Tongue (tissue), 2 donors: ENCODE measurements around the gene KRT84. TPM values are rescaled to one million over a fixed set of nuclear protein-coding genes. Genes with fewer than 3 reads are reported as not detected.
A peak's percentile ranks its signal among the peaks of the same experiment; 100 is the strongest.
"Not testable (repeated sequence)": the region's sequence is repeated elsewhere in the genome, so short reads cannot be mapped to it uniquely, and the experiment has no call there.

Experiments used
- DNase-seq: peaks from one replicate; pipeline ENCODE4 v3.0.0-alpha.2; 2015
- total RNA-seq: library from RNA; depleted of rRNA; stranded (reverse); fragments of >200 nt; gene quantifications from one replicate; pipeline ENCODE4 v1.2.3, GENCODE V29; 2014

Gene KRT84
- total RNA-seq, 1 donor from 2014 or later = not detected

GRCh38 chr12:52360106-52360662, 25.3 kb downstream of the KRT84 start:
- no peak for DNase-seq

- no peak for DNase-seq
Measured at GRCh38 chr12:52359621-52360061, 25.8 kb downstream of the KRT84 start.

GRCh38 chr12:52358575-52359350, 26.7 kb downstream of the KRT84 start:
- DNase-seq = no peak

GRCh38 chr12:52356762-52357580, 28.5 kb downstream of the KRT84 start:
- no peak for DNase-seq

GRCh38 chr12:52356031-52356761, 29.3 kb downstream of the KRT84 start:
- DNase-seq = no peak

- DNase-seq = no peak
Measured at GRCh38 chr12:52355176-52355575, 30.3 kb downstream of the KRT84 start.

GRCh38 chr12:52354200-52354599, 31.3 kb downstream of the KRT84 start:
- peak; percentile 84 for DNase-seq

GRCh38 chr12:52353766-52354165, 31.7 kb downstream of the KRT84 start:
- no peak for DNase-seq

- DNase-seq = no peak
Measured at GRCh38 chr12:52352951-52353350, 32.5 kb downstream of the KRT84 start.

GRCh38 chr12:52351196-52352059, 34.0 kb downstream of the KRT84 start:
- DNase-seq = peak; percentile 81

- DNase-seq = no peak
Measured at GRCh38 chr12:52350786-52351185, 34.7 kb downstream of the KRT84 start.

- DNase-seq = no peak
Measured at GRCh38 chr12:52350021-52350620, 35.3 kb downstream of the KRT84 start.

GRCh38 chr12:52349196-52349595, 36.3 kb downstream of the KRT84 start:
- no peak for DNase-seq

- peak; percentile 92 for DNase-seq
Measured at GRCh38 chr12:52347551-52348510, 37.6 kb downstream of the KRT84 start.

GRCh38 chr12:52347016-52347415, 38.4 kb downstream of the KRT84 start:
- DNase-seq = no peak

GRCh38 chr12:52346593-52346992, 38.9 kb downstream of the KRT84 start:
- peak; percentile 62 for DNase-seq

GRCh38 chr12:52345041-52345440, 40.4 kb downstream of the KRT84 start:
- DNase-seq = not testable (repeated sequence)

GRCh38 chr12:52344111-52344510, 41.3 kb downstream of the KRT84 start:
- no peak for DNase-seq

GRCh38 chr12:52343550-52343949, 41.9 kb downstream of the KRT84 start:
- DNase-seq = no peak
